Natural killer cell treated with Interleukin-12 subunit alpha and Interleukin-12 subunit beta and Interleukin-15 and Interleukin-18, amount 100 ng/mL, for 72 hours (primary cell): ENCODE measurements around the gene SUMF2. TPM values are rescaled to one million over a fixed set of nuclear protein-coding genes. Genes with fewer than 3 reads are reported as not detected.
A peak's percentile ranks its signal among the peaks of the same experiment; 100 is the strongest.
"Not testable (repeated sequence)": the region's sequence is repeated elsewhere in the genome, so short reads cannot be mapped to it uniquely, and the experiment has no call there.

Experiments
- ATAC-seq, 2 donors: fragments of 150-1000 bp; cut with Tn5 transposase in 1 of 2; sonication (Bioruptor Pico), chemical (Tn5 transposase) in 1 of 2; 2 replicates each; pipeline ENCODE4 v1.10.0; 2021
- DNase-seq: peaks from one replicate; pipeline ENCODE4 v3.0.0; 2022; ENCODE audit warnings: low spot score
- H3K27ac Mint-ChIP-seq, 2 donors: 1 replicate in 1 of 2; 2 replicates in 1 of 2; pipeline ENCODE4 v1.8.0; 2022; ENCODE audit warnings: mixed read lengths in 2 of 2, mild to moderate bottlenecking in 1 of 2, moderate library complexity in 1 of 2
- H3K27me3 Mint-ChIP-seq, 2 donors: 1 replicate in 1 of 2; 2 replicates in 1 of 2; pipeline ENCODE4 v1.8.0; 2022; ENCODE audit warnings: mixed read lengths in 2 of 2
- H3K36me3 Mint-ChIP-seq: one replicate; pipeline ENCODE4 v1.8.0; 2022; ENCODE audit warnings: mixed read lengths
- H3K4me1 Mint-ChIP-seq, 2 donors: 1 replicate in 1 of 2; 2 replicates in 1 of 2; pipeline ENCODE4 v1.8.0; 2022; ENCODE audit warnings: low read depth in 2 of 2, mixed read lengths in 2 of 2, mild to moderate bottlenecking in 1 of 2
- H3K4me3 Mint-ChIP-seq: one replicate; pipeline ENCODE4 v1.8.0; 2022; ENCODE audit warnings: mixed read lengths
- H3K9me3 Mint-ChIP-seq: 2 replicates; pipeline ENCODE4 v1.8.0; 2022; ENCODE audit warnings: mixed read lengths
- total RNA-seq, 2 donors: library from RNA; stranded (reverse); gene quantifications; one replicate each; pipeline ENCODE4 v1.2.3, GENCODE V29; 2022

Gene SUMF2
- total RNA-seq, 2 donors from 2014 or later, result 101 to 117 TPM

GRCh38 chr7:56079450-56080185 lies 15.5 kb downstream of the SUMF2 start:
- Mint-ChIP-seq H3K27me3 (no peaks in the 10 kb centered on the region), H3K9me3 (no peaks in the 10 kb centered on the region), H3K4me1 (peaks cover 0 to 5% of the 10 kb centered on the region in 2 donors), H3K27ac (no peak overlapping the region), H3K4me3 (no peak overlapping the region), H3K36me3 (no peaks in the 10 kb centered on the region)
- ATAC-seq (no peak), DNase-seq (no peak)

- DNase-seq, H3K36me3 Mint-ChIP-seq, H3K9me3 Mint-ChIP-seq: not testable (repeated sequence)
These were observed 16.8 kb downstream of the SUMF2 start for GRCh38 chr7:56080726-56081435.

GRCh38 chr7:56081626-56082340 lies 17.7 kb downstream of the SUMF2 start:
- Mint-ChIP-seq H3K36me3 (no peaks in the 10 kb centered on the region), H3K4me3 (no peak overlapping the region), H3K27ac (no peak overlapping the region), H3K27me3 (no peaks in the 10 kb centered on the region), H3K9me3 (no peaks in the 10 kb centered on the region), H3K4me1 (peaks cover 0 to 5% of the 10 kb centered on the region in 2 donors)
- no peak for DNase-seq
- ATAC-seq, result no peak

More at GRCh38 chr7:56080726-56081435, 16.8 kb downstream of the SUMF2 start:
- H3K27me3 Mint-ChIP-seq, H3K4me1 Mint-ChIP-seq, H3K27ac Mint-ChIP-seq, H3K4me3 Mint-ChIP-seq, ATAC-seq: not testable (repeated sequence)

GRCh38 chr7:56083150-56083785 lies 19.2 kb downstream of the SUMF2 start:
- H3K9me3 Mint-ChIP-seq, result no peaks in the 10 kb centered on the region
- no peak overlapping the region for H3K27ac Mint-ChIP-seq
- no peaks in the 10 kb centered on the region for H3K27me3 Mint-ChIP-seq
- no peaks in the 10 kb centered on the region for H3K36me3 Mint-ChIP-seq
- ATAC-seq, result no peak
- DNase-seq, result no peak
- H3K4me1 Mint-ChIP-seq, result peaks cover 0 to 5% of the 10 kb centered on the region in 2 donors
- no peak overlapping the region for H3K4me3 Mint-ChIP-seq

- H3K27ac Mint-ChIP-seq, result no peak overlapping the region
- DNase-seq, result no peak
These were observed 22.7 kb downstream of the SUMF2 start for GRCh38 chr7:56086761-56087160.

GRCh38 chr7:56087445-56087844 lies 23.4 kb downstream of the SUMF2 start:
- no peak for DNase-seq
- H3K36me3 Mint-ChIP-seq, result no peaks in the 10 kb centered on the region
- no peak for ATAC-seq

More at GRCh38 chr7:56086761-56087160, 22.7 kb downstream of the SUMF2 start:
- H3K9me3 Mint-ChIP-seq, result no peaks in the 10 kb centered on the region
- no peak for ATAC-seq
- no peaks in the 10 kb centered on the region for H3K36me3 Mint-ChIP-seq
- H3K4me3 Mint-ChIP-seq, result no peak overlapping the region
- peaks cover 0 to 2% of the 10 kb centered on the region in 2 donors for H3K4me1 Mint-ChIP-seq
- H3K27me3 Mint-ChIP-seq, result no peaks in the 10 kb centered on the region

GRCh38 chr7:56091591-56091990 lies 27.5 kb downstream of the SUMF2 start:
- H3K36me3 Mint-ChIP-seq, result no peaks in the 10 kb centered on the region
- peak; percentile 7 to 15 for ATAC-seq
- H3K4me1 Mint-ChIP-seq, result no peaks in the 10 kb centered on the region
- H3K27me3 Mint-ChIP-seq, result no peaks in the 10 kb centered on the region
- no peaks in the 10 kb centered on the region for H3K9me3 Mint-ChIP-seq
- H3K27ac Mint-ChIP-seq, result no peak overlapping the region
- DNase-seq, result no peak
- no peak overlapping the region for H3K4me3 Mint-ChIP-seq

More at GRCh38 chr7:56087445-56087844, 23.4 kb downstream of the SUMF2 start:
- Mint-ChIP-seq H3K27ac (no peak overlapping the region), H3K4me3 (no peak overlapping the region), H3K9me3 (no peaks in the 10 kb centered on the region), H3K4me1 (peaks cover 0 to 2% of the 10 kb centered on the region in 2 donors), H3K27me3 (no peaks in the 10 kb centered on the region)

GRCh38 chr7:56092388-56092787 lies 28.3 kb downstream of the SUMF2 start:
- not testable (repeated sequence) for H3K4me3 Mint-ChIP-seq, DNase-seq, H3K9me3 Mint-ChIP-seq, H3K36me3 Mint-ChIP-seq, H3K27ac Mint-ChIP-seq, H3K27me3 Mint-ChIP-seq, ATAC-seq, H3K4me1 Mint-ChIP-seq

GRCh38 chr7:56092789-56093531 lies 28.9 kb downstream of the SUMF2 start, which contains the start of gene PHKG1:
Gene PHKG1, minus strand, starts transcription at chr7:56092952. Its CDS starts 4,011 bp downstream, at chr7:56088941.
- Mint-ChIP-seq H3K4me3 (no peak within 1 kb of the TSS), H3K36me3 (no peaks in the 10 kb centered on the region), H3K27me3 (no peaks in the 10 kb centered on the region), H3K9me3 (no peaks in the 10 kb centered on the region), H3K27ac (no peak within 1 kb of the TSS), H3K4me1 (no peaks in the 10 kb centered on the region)
- peak in 1 of 2 donors; percentile 37 for ATAC-seq
- DNase-seq, result no peak

- H3K36me3 Mint-ChIP-seq, result peaks cover 16% of the 10 kb centered on the region
- H3K27ac Mint-ChIP-seq, result no peak overlapping the region
- no peak overlapping the region for H3K4me3 Mint-ChIP-seq
- H3K9me3 Mint-ChIP-seq, result no peaks in the 10 kb centered on the region
- DNase-seq (no peak), ATAC-seq (no peak)
- H3K4me1 Mint-ChIP-seq, result peaks cover 0 to 7% of the 10 kb centered on the region in 2 donors
- no peaks in the 10 kb centered on the region for H3K27me3 Mint-ChIP-seq
These were observed 33.6 kb downstream of the SUMF2 start for GRCh38 chr7:56097700-56098099.

GRCh38 chr7:56098187-56099008 lies 34.3 kb downstream of the SUMF2 start:
- H3K36me3 Mint-ChIP-seq, result peaks cover 16% of the 10 kb centered on the region
- H3K4me1 Mint-ChIP-seq, result not testable (repeated sequence)

GRCh38 chr7:56099653-56100052 lies 35.6 kb downstream of the SUMF2 start:
- ATAC-seq (no peak), DNase-seq (no peak)
- no peak overlapping the region for H3K4me3 Mint-ChIP-seq
- H3K4me1 Mint-ChIP-seq, result peaks cover 4 to 10% of the 10 kb centered on the region in 2 donors
- no peaks in the 10 kb centered on the region for H3K9me3 Mint-ChIP-seq
- H3K27ac Mint-ChIP-seq, result no peak overlapping the region
- no peaks in the 10 kb centered on the region for H3K27me3 Mint-ChIP-seq
- peaks cover 21% of the 10 kb centered on the region for H3K36me3 Mint-ChIP-seq

More at GRCh38 chr7:56098187-56099008, 34.3 kb downstream of the SUMF2 start:
- not testable (repeated sequence) for H3K27ac Mint-ChIP-seq, H3K4me3 Mint-ChIP-seq, H3K27me3 Mint-ChIP-seq, DNase-seq, H3K9me3 Mint-ChIP-seq, ATAC-seq
